Activated T-helper 2 cell treated with anti-CD3 and anti-CD28 coated beads, Interferon-gamma antibody, Interleukin-2, Interleukin-4, amounts not matched to agents 10 μg/mL and 5 μg/mL and 100 μg/mL, durations not matched to agents 14 hours and 24 hours and 36 hours (primary cell): ENCODE results near the gene IGF2R. TPM values are rescaled to one million over a fixed set of nuclear protein-coding genes. Genes with fewer than 3 reads are reported as not detected.

Experiments
- total RNA-seq: library from RNA; stranded (reverse); gene quantifications from 2 replicates; pipeline ENCODE4 v1.2.3, GENCODE V29; 2022

Gene IGF2R
- total RNA-seq, 1 donor from 2014 or later: 82.4 TPM

Other genes starting within 250 kb of the IGF2R start
- gene WTAP, start 241.6 kb upstream of the IGF2R start, total RNA-seq: 110 and 114 TPM in 2 replicates
- gene ACAT2, start 207.0 kb upstream of the IGF2R start, total RNA-seq: 108 and 109 TPM in 2 replicates
- gene TCP1, start 179.5 kb upstream of the IGF2R start, total RNA-seq: 431 and 438 TPM in 2 replicates
- 96.0 and 101 TPM in 2 replicates for gene MRPL18, start 178.6 kb upstream of the IGF2R start, total RNA-seq
- 0.32 and 0.74 TPM in 2 replicates for gene PNLDC1, start 168.8 kb upstream of the IGF2R start, total RNA-seq
- not detected in 2 replicates for gene MAS1, start 78.1 kb upstream of the IGF2R start, total RNA-seq
- 1.2 and 1.4 TPM in 2 replicates for gene SLC22A1, start 152.7 kb downstream of the IGF2R start, total RNA-seq